IMR-90 (cell line): ENCODE data around the gene CLK2. TPM values are rescaled to one million over a fixed set of nuclear protein-coding genes. Genes with fewer than 3 reads are reported as not detected.

Source experiments
- ATAC-seq: fragments of 200-7000 bp; cut with Tn5 transposase; 2 replicates; pipeline ENCODE4 v1.9.1; 2020; ENCODE audit warnings: low read depth, mild to moderate bottlenecking, moderate library complexity
- BruUV-seq: library from RNA; stranded (reverse); fragments of 400-500 nt; replicated peaks from 2 replicates; lab custom pipeline; 2021; lab: Mats Ljungman, UMichigan
- CTCF ChIA-PET: fragments of 300-600 bp; formaldehyde crosslinking; extraction: SDS; loops from one replicate; lab custom pipeline; 2021; ENCODE audit warnings: antibody characterized with exemption; lab: Yijun Ruan, JAX
- POLR2A ChIA-PET: fragments of 300-600 bp; sonication (Branson Sonifier 250); formaldehyde crosslinking; loops from one replicate; lab custom pipeline; 2022; ENCODE audit warnings: antibody characterized with exemption; ENCODE audit not compliant: unreplicated experiment; lab: Charles Lee
- DNase-seq: peaks from one replicate; pipeline ENCODE4 v3.0.0; 2013
- H2AFZ ChIP-seq: replicated peaks from 2 replicates; pipeline ENCODE3; 2013; ENCODE audit warnings: low read length, mild to moderate bottlenecking; ENCODE audit not compliant: poor library complexity
- H2AK5ac ChIP-seq: 2 replicates; pipeline ENCODE4 v1.6.1; 2013; ENCODE audit warnings: low read depth, low read length, inconsistent platforms
- H2AK9ac ChIP-seq: replicated peaks from 2 replicates; pipeline ENCODE3; 2013; ENCODE audit warnings: mild to moderate bottlenecking, low read depth, low read length, moderate library complexity; ENCODE audit not compliant: poor library complexity
- H2BK120ac ChIP-seq: 2 replicates; pipeline ENCODE4 v1.6.1; 2013; ENCODE audit warnings: low read depth, low read length, inconsistent platforms
- H2BK15ac ChIP-seq: 3 replicates; pipeline ENCODE4 v1.6.1; 2013; ENCODE audit warnings: low read depth, low read length, inconsistent platforms
- H2BK20ac ChIP-seq: 2 replicates; pipeline ENCODE4 v1.6.1; 2013; ENCODE audit warnings: low read depth, mild to moderate bottlenecking, inconsistent platforms, low read length, moderate library complexity
- H2BK5ac ChIP-seq: 2 replicates; pipeline ENCODE4 v1.6.1; 2013; ENCODE audit warnings: mild to moderate bottlenecking, low read depth, low read length, inconsistent platforms; ENCODE audit not compliant: poor library complexity, severe bottlenecking
- H3K14ac ChIP-seq: replicated peaks from 2 replicates; pipeline ENCODE4 v1.6.1; 2013; ENCODE audit warnings: low read depth, low read length, inconsistent platforms
- H3K18ac ChIP-seq: 2 replicates; pipeline ENCODE4 v1.6.1; 2013; ENCODE audit warnings: low read depth, low read length, control low read depth
- H3K23ac ChIP-seq: 2 replicates; pipeline ENCODE4 v1.6.1; 2013; ENCODE audit warnings: low read depth, low read length, inconsistent platforms
- H3K27ac ChIP-seq: 2 replicates; pipeline ENCODE4 v1.5.1; 2013; ENCODE audit warnings: mild to moderate bottlenecking, control low read depth, low read length; ENCODE audit not compliant: insufficient read depth
- H3K27me3 ChIP-seq: 2 replicates; pipeline ENCODE4 v1.6.1; 2013; ENCODE audit warnings: low read length; ENCODE audit not compliant: control insufficient read depth, insufficient read depth
- H3K36me3 ChIP-seq: 2 replicates; pipeline ENCODE4 v1.6.1; 2013; ENCODE audit warnings: low read length, mixed read lengths; ENCODE audit not compliant: control insufficient read depth, insufficient read depth
- H3K4ac ChIP-seq: 2 replicates; pipeline ENCODE4 v1.6.1; 2013; ENCODE audit warnings: low read depth, low read length, inconsistent platforms
- H3K4me1 ChIP-seq: 2 replicates; pipeline ENCODE4 v1.6.1; 2013; ENCODE audit warnings: low read length, mixed read lengths; ENCODE audit not compliant: control insufficient read depth, insufficient read depth
- H3K4me2 ChIP-seq: 2 replicates; pipeline ENCODE4 v1.6.1; 2013; ENCODE audit warnings: low read depth, mild to moderate bottlenecking, control low read depth, low read length, moderate library complexity
- H3K4me3 ChIP-seq: 2 replicates; pipeline ENCODE4 v1.5.1; 2013; ENCODE audit warnings: low read depth, mild to moderate bottlenecking, control low read depth, low read length, moderate library complexity; ENCODE audit not compliant: insufficient read depth
- H3K56ac ChIP-seq: 2 replicates; pipeline ENCODE4 v1.6.1; 2013; ENCODE audit warnings: low read length, inconsistent platforms; ENCODE audit not compliant: insufficient read depth; ENCODE audit errors: extremely low read depth
- H3K79me1 ChIP-seq, 2 experiments: 2 replicates each; pipeline ENCODE4 v1.6.1; 2013; ENCODE audit warnings: low read length in 2 of 2, inconsistent platforms in 1 of 2, low read depth in 1 of 2
- H3K9ac ChIP-seq: 2 replicates; pipeline ENCODE4 v1.6.1; 2013; ENCODE audit warnings: low read depth, low read length, control low read depth
- H3K9me1 ChIP-seq: 2 replicates; pipeline ENCODE4 v1.6.1; 2013; ENCODE audit warnings: low read length, inconsistent platforms; ENCODE audit not compliant: insufficient read depth
- H3K9me3 ChIP-seq: 2 replicates; pipeline ENCODE4 v1.6.1; 2013; ENCODE audit warnings: low read length; ENCODE audit not compliant: control insufficient read depth, insufficient read depth
- H4K20me1 ChIP-seq: 2 replicates; pipeline ENCODE4 v1.6.1; 2013; ENCODE audit warnings: low read length, inconsistent platforms; ENCODE audit not compliant: insufficient read depth
- H4K5ac ChIP-seq: 2 replicates; pipeline ENCODE4 v1.6.1; 2013; ENCODE audit warnings: mild to moderate bottlenecking, low read depth, low read length, control low read depth
- H4K8ac ChIP-seq, 2 experiments: 2 replicates each; pipeline ENCODE4 v1.6.1; 2013; ENCODE audit warnings: low read depth in 2 of 2, low read length in 2 of 2, control low read depth in 1 of 2, inconsistent platforms in 1 of 2
- H4K91ac ChIP-seq: 2 replicates; pipeline ENCODE4 v1.6.1; 2013; ENCODE audit warnings: low read depth, low read length, inconsistent platforms; ENCODE audit not compliant: insufficient read depth
- RCOR1 ChIP-seq: IDR thresholded peaks from 2 replicates; pipeline ENCODE4 v1.6.1; 2012; ENCODE audit warnings: mild to moderate bottlenecking, low read length, improper control_type of control experiment; ENCODE audit not compliant: insufficient replicate concordance
- WGBS, 2 experiments: methylation state at CpG; one replicate each; pipeline versions ENCODE4 v1.1.5 to v1.1.7; 2013; ENCODE audit warnings: missing lambda C conversion rate in 2 of 2; ENCODE audit not compliant: insufficient read length in 1 of 2; ENCODE audit errors: extremely low coverage in 2 of 2; 5-methylcytosine and 5-hydroxymethylcytosine counted together
- dilution Hi-C: fragments of 300-500 bp; cut with HindIII; formaldehyde crosslinking; loops from one replicate; pipeline ENCODE4 v1.14.3; 2018; ENCODE audit warnings: low sequenced_read_pairs; ENCODE audit not compliant: unreplicated experiment
- in situ Hi-C: fragments of 300-500 bp; cut with MboI; formaldehyde crosslinking; loops from 3 replicates; pipeline ENCODE4 v1.14.3; 2019; ENCODE audit warnings: low sequenced_read_pairs, inconsistent platforms, mixed read lengths
- intact Hi-C: fragments of 100-400 bp; cut with micrococcal nuclease; formaldehyde crosslinking; loops from 2 replicates; pipeline ENCODE4 v1.10.0; 2022
- polyA plus RNA-seq, 3 experiments: library from polyadenylated mRNA; depleted of rRNA; stranded (reverse); fragments of >200 nt; gene quantifications; 2 replicates each; pipeline ENCODE4 v1.2.3, GENCODE V29; 2012; ENCODE audit warnings: low replicate concordance in 1 of 3
- total RNA-seq: library from RNA; depleted of rRNA; stranded (reverse); fragments of >200 nt; gene quantifications from 2 replicates; pipeline ENCODE4 v1.2.3, GENCODE V29; 2012
- TF ChIP-seq, protein P1 (sequence below): fragments of 150-350 bp; IDR thresholded peaks from 2 replicates; pipeline ENCODE4 v1.6.1; 2017; ENCODE audit warnings: mild to moderate bottlenecking, antibody characterized with exemption, low read length, low read depth
- TF ChIP-seq, protein P2 (sequence below): conservative IDR thresholded peaks from 2 replicates; pipeline ENCODE4 v1.5.1; 2012; ENCODE audit warnings: mild to moderate bottlenecking, low read depth, low read length, improper control_type of control experiment

Gene CLK2
- total and polyA plus RNA-seq, 2 of the 4 experiments (the other 2 are of a cell fraction): 19.7 to 61.2 TPM

DNA sequence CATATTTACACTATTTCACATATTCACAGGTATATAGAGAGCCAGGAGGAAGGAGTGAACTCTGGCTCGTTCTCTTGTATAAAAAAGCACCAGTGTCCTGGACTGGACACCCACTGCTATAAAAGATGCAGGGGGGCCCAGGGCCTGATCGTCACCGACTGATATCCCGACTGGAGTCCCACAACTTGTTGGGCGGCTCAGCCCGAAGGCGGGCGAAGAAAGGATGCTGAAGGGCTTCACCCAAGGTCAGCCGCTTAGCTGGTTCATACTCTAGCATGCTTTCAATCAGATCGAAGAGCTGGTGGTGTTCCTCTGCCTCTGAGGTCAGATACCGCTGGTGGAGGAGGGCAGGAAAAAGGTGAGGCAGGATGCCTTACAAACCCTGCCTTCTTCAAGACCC is 10.2 kb downstream of the CLK2 start:
- Histone ChIP-seq H3K27ac (no peak overlapping the region), H3K14ac (no peak overlapping the region), H3K79me1 (peaks cover 22 to 32% of the 10 kb centered on the region in 2 experiments), H3K9ac (no peak overlapping the region), H3K56ac (no peak overlapping the region), H2AK5ac (no peak overlapping the region), H3K9me3 (no peaks in the 10 kb centered on the region), H3K4me2 (no peak overlapping the region), H4K91ac (no peak overlapping the region), H3K18ac (no peak overlapping the region), H2BK20ac (no peak overlapping the region), H4K8ac (peak overlapping the region in 1 of 2 experiments; percentile 96; a peak in 2 of 4 replicates), H2AFZ (no peak overlapping the region), H3K23ac (no peak overlapping the region), H3K27me3 (no peaks in the 10 kb centered on the region), H4K5ac (no peak overlapping the region), H4K20me1 (no peaks in the 10 kb centered on the region), H3K4me1 (peaks cover 2% of the 10 kb centered on the region), H2AK9ac (no peak overlapping the region), H3K4ac (no peak overlapping the region; the same call in 1 of the 2 replicates), H2BK15ac (no peak overlapping the region), H3K4me3 (no peak overlapping the region), H2BK5ac (no peak overlapping the region), H3K36me3 (peaks cover 36% of the 10 kb centered on the region), H2BK120ac (no peak overlapping the region), H3K9me1 (peaks cover 4% of the 10 kb centered on the region; the same call in 1 of the 2 replicates)
- BruUV-seq: TSS peak; percentile 35
- intact Hi-C loops (loop anchor here (5.0 kb wide), 1 partner anchor 44 kb away; the partner anchor contains the start of gene FDPS), dilution Hi-C loops (no loop called here), in situ Hi-C loops (no loop called here)
- ChIA-PET CTCF (no interaction called here), POLR2A (no interaction called here)
- WGBS, 2 experiments: 95% methylated on average over 8 of the region's 11 CpGs; no CpG with 5 or more reads in 1 of the 2 experiments
- TF ChIP-seq, protein P1, sequence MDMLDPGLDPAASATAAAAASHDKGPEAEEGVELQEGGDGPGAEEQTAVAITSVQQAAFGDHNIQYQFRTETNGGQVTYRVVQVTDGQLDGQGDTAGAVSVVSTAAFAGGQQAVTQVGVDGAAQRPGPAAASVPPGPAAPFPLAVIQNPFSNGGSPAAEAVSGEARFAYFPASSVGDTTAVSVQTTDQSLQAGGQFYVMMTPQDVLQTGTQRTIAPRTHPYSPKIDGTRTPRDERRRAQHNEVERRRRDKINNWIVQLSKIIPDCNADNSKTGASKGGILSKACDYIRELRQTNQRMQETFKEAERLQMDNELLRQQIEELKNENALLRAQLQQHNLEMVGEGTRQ: no peak
- TF ChIP-seq, protein P2, sequence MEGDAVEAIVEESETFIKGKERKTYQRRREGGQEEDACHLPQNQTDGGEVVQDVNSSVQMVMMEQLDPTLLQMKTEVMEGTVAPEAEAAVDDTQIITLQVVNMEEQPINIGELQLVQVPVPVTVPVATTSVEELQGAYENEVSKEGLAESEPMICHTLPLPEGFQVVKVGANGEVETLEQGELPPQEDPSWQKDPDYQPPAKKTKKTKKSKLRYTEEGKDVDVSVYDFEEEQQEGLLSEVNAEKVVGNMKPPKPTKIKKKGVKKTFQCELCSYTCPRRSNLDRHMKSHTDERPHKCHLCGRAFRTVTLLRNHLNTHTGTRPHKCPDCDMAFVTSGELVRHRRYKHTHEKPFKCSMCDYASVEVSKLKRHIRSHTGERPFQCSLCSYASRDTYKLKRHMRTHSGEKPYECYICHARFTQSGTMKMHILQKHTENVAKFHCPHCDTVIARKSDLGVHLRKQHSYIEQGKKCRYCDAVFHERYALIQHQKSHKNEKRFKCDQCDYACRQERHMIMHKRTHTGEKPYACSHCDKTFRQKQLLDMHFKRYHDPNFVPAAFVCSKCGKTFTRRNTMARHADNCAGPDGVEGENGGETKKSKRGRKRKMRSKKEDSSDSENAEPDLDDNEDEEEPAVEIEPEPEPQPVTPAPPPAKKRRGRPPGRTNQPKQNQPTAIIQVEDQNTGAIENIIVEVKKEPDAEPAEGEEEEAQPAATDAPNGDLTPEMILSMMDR: no peak
- no peak for TF ChIP-seq RCOR1
- ATAC-seq (no peak), DNase-seq (no peak)
